H1 (cell line): ENCODE data around the gene CAMTA1. TPM values are rescaled to one million over a fixed set of nuclear protein-coding genes. Genes with fewer than 3 reads are reported as not detected.

Source experiments
- CTCF ChIA-PET: fragments of 300-600 bp; sonication (Branson Sonifier 250); formaldehyde crosslinking; loops from one replicate; lab custom pipeline; 2021; ENCODE audit not compliant: partially characterized antibody; lab: Charles Lee
- POLR2A ChIA-PET: fragments of 300-600 bp; sonication (Branson Sonifier 250); formaldehyde crosslinking; loops from one replicate; lab custom pipeline; 2021; ENCODE audit warnings: inconsistent platforms; ENCODE audit not compliant: partially characterized antibody; lab: Charles Lee
- DNase-seq, 2 experiments: peaks; one replicate each; pipeline versions ENCODE4 v3.0.0 to v3.0.0-alpha.2; 2010 to 2022; ENCODE audit warnings: low spot score in 2 of 2, low read depth in 1 of 2, mixed read lengths in 1 of 2
- FAIRE-seq: peaks from 2 replicates; lab custom pipeline; 2011; peaks lifted over from hg19 to GRCh38; lab: Jason Lieb, UNC
- H2AFZ ChIP-seq: 2 replicates; pipeline ENCODE4 v1.8.1; 2012; ENCODE audit warnings: low read length, inconsistent platforms
- H2AK5ac ChIP-seq: 2 replicates; pipeline ENCODE4 v1.6.1; 2013; ENCODE audit warnings: low read depth, low read length
- H2BK120ac ChIP-seq: replicated peaks from 2 replicates; pipeline ENCODE3; 2013; ENCODE audit warnings: low read depth, low read length, inconsistent platforms
- H2BK12ac ChIP-seq: 2 replicates; pipeline ENCODE4 v1.6.1; 2013; ENCODE audit warnings: low read depth, low read length
- H2BK15ac ChIP-seq: 2 replicates; pipeline ENCODE4 v1.6.1; 2013; ENCODE audit warnings: low read length
- H2BK20ac ChIP-seq: 2 replicates; pipeline ENCODE4 v1.6.1; 2013; ENCODE audit warnings: low read length
- H2BK5ac ChIP-seq: 2 replicates; pipeline ENCODE4 v1.6.1; 2013; ENCODE audit warnings: low read depth, low read length
- H3K14ac ChIP-seq: 2 replicates; pipeline ENCODE4 v1.6.1; 2013; ENCODE audit warnings: inconsistent platforms; ENCODE audit not compliant: insufficient read length
- H3K18ac ChIP-seq: 2 replicates; pipeline ENCODE4 v1.6.1; 2013; ENCODE audit warnings: low read length; ENCODE audit errors: extremely low read depth
- H3K23ac ChIP-seq: 2 replicates; pipeline ENCODE4 v1.6.1; 2013; ENCODE audit warnings: inconsistent platforms; ENCODE audit not compliant: insufficient read length
- H3K23me2 ChIP-seq: 2 replicates; pipeline ENCODE4 v1.6.1; 2013; ENCODE audit warnings: low read depth, low read length
- H3K27ac ChIP-seq: 2 replicates; pipeline ENCODE4 v1.6.1; 2011; ENCODE audit warnings: low read depth, low read length, inconsistent platforms
- H3K27me3 ChIP-seq, 4 experiments: replicated peaks in 1 of 4; 1 replicate in 1 of 4; 2 replicates in 3 of 4; pipeline versions ENCODE4 v1.6.1 to v1.8.1; 2011 to 2013; ENCODE audit warnings: low read length in 3 of 4, mild to moderate bottlenecking in 3 of 4, inconsistent platforms in 2 of 4, mixed read lengths in 2 of 4, moderate library complexity in 1 of 4; ENCODE audit not compliant: control insufficient read depth in 3 of 4, insufficient read depth in 3 of 4; ENCODE audit errors: extremely low read depth in 1 of 4
- H3K36me3 ChIP-seq, 4 experiments: 2 replicates each; pipeline versions ENCODE4 v1.6.1 to v1.8.1; 2011 to 2013; ENCODE audit warnings: mild to moderate bottlenecking in 4 of 4, low read length in 3 of 4, moderate library complexity in 2 of 4, control low read depth in 1 of 4, inconsistent platforms in 1 of 4; ENCODE audit not compliant: insufficient read depth in 4 of 4, control insufficient read depth in 2 of 4
- H3K4ac ChIP-seq: replicated peaks from 2 replicates; pipeline ENCODE3; 2013; ENCODE audit warnings: low read length, low read depth, mixed read lengths, inconsistent platforms; ENCODE audit not compliant: insufficient read length
- H3K4me1 ChIP-seq, 4 experiments: replicated peaks in 1 of 4; 1 replicate in 1 of 4; 2 replicates in 3 of 4; pipeline versions ENCODE4 v1.6.1 to v1.8.1; 2011 to 2013; ENCODE audit warnings: low read length in 3 of 4, inconsistent platforms in 2 of 4, mixed read lengths in 1 of 4; ENCODE audit not compliant: insufficient read depth in 4 of 4, control insufficient read depth in 3 of 4
- H3K4me2 ChIP-seq, 2 experiments: 2 replicates each; pipeline versions ENCODE4 v1.6.1 to v1.8.1; 2011 to 2013; ENCODE audit warnings: low read depth in 2 of 2, low read length in 2 of 2, control low read depth in 1 of 2, inconsistent platforms in 1 of 2, mild to moderate bottlenecking in 1 of 2; ENCODE audit not compliant: insufficient read depth in 1 of 2
- H3K4me3 ChIP-seq, 4 experiments: fragments of 200-600, 300-600 bp in 1 of 4; sonication (generic), shearing (Covaris generic), sonication (Bioruptor Twin) in 1 of 4; 2 replicates each; pipeline versions ENCODE4 v1.5.1 to v1.8.1; 2011 to 2016; ENCODE audit warnings: low read length in 4 of 4, low read depth in 3 of 4, control low read depth in 2 of 4, inconsistent platforms in 2 of 4, mild to moderate bottlenecking in 2 of 4, mixed read lengths in 1 of 4, moderate library complexity in 1 of 4; ENCODE audit not compliant: insufficient read depth in 2 of 4; ENCODE audit errors: extremely low read depth in 1 of 4
- H3K56ac ChIP-seq: replicated peaks from 2 replicates; pipeline ENCODE3; 2013; ENCODE audit warnings: low read depth, mild to moderate bottlenecking, mixed read lengths, low read length, inconsistent platforms; ENCODE audit not compliant: insufficient read length
- H3K79me1 ChIP-seq: 2 replicates; pipeline ENCODE4 v1.6.1; 2013; ENCODE audit warnings: low read depth, low read length, control low read depth
- H3K79me2 ChIP-seq, 2 experiments: 2 replicates each; pipeline versions ENCODE4 v1.6.1 to v1.8.1; 2012 to 2013; ENCODE audit warnings: low read length in 2 of 2, mild to moderate bottlenecking in 2 of 2, inconsistent platforms in 1 of 2; ENCODE audit not compliant: insufficient read depth in 2 of 2, control insufficient read depth in 1 of 2
- H3K9ac ChIP-seq, 4 experiments: replicated peaks in 1 of 4; 1 replicate in 1 of 4; 2 replicates in 3 of 4; pipeline versions ENCODE4 v1.6.1 to v1.8.1; 2011 to 2013; ENCODE audit warnings: low read depth in 3 of 4, low read length in 3 of 4, control low read depth in 2 of 4, mild to moderate bottlenecking in 2 of 4, moderate library complexity in 2 of 4, inconsistent platforms in 1 of 4; ENCODE audit errors: extremely low read depth in 1 of 4
- H3K9me3 ChIP-seq, 2 experiments: 2 replicates each; pipeline versions ENCODE4 v1.6.1 to v1.8.1; 2012 to 2013; ENCODE audit warnings: mild to moderate bottlenecking in 2 of 2, moderate library complexity in 2 of 2, control low read depth in 1 of 2, inconsistent platforms in 1 of 2, low read depth in 1 of 2, low read length in 1 of 2, mixed read lengths in 1 of 2; ENCODE audit not compliant: insufficient read depth in 2 of 2
- H4K20me1 ChIP-seq, 2 experiments: replicated peaks in 1 of 2; 2 replicates each; pipeline versions ENCODE3 to v1.8.1; 2011 to 2013; ENCODE audit warnings: inconsistent platforms in 2 of 2, low read length in 2 of 2, mild to moderate bottlenecking in 1 of 2; ENCODE audit not compliant: insufficient read depth in 2 of 2, control insufficient read depth in 1 of 2
- H4K5ac ChIP-seq: 2 replicates; pipeline ENCODE4 v1.6.1; 2013; ENCODE audit warnings: low read length, low read depth, mixed read lengths, inconsistent platforms; ENCODE audit not compliant: insufficient read length
- H4K8ac ChIP-seq: 2 replicates; pipeline ENCODE4 v1.8.0; 2013; ENCODE audit warnings: mild to moderate bottlenecking, moderate library complexity, low read length, inconsistent platforms; ENCODE audit not compliant: insufficient read depth; ENCODE audit errors: extremely low read depth
- H4K91ac ChIP-seq: replicated peaks from 2 replicates; pipeline ENCODE3; 2013; ENCODE audit warnings: low read length, mixed read lengths, inconsistent platforms; ENCODE audit not compliant: insufficient read length
- JUN ChIP-seq: IDR thresholded peaks from 2 replicates; pipeline ENCODE4 v1.6.1; 2011; ENCODE audit warnings: low read depth, mild to moderate bottlenecking, improper control_type of control experiment, low read length
- SP1 ChIP-seq: IDR thresholded peaks from 2 replicates; pipeline ENCODE4 v1.6.1; 2011; ENCODE audit warnings: low read depth, low read length
- WGBS, 2 experiments: shearing (Covaris generic) in 1 of 2; methylation state at CpG; one replicate each; pipeline versions ENCODE4 v1.1.6 to v1.1.7; 2013 to 2015; ENCODE audit warnings: low lambda C conversion rate in 2 of 2, mixed read lengths in 2 of 2, inconsistent platforms in 1 of 2, low coverage in 1 of 2, missing lambda C conversion rate in 1 of 2; ENCODE audit not compliant: insufficient replicate concordance in 2 of 2, insufficient coverage in 1 of 2, insufficient read length in 1 of 2; ENCODE audit errors: extremely low coverage in 1 of 2, missing lambda C conversion rate in 1 of 2; 5-methylcytosine and 5-hydroxymethylcytosine counted together
- polyA plus RNA-seq, 7 experiments: library from polyadenylated mRNA; depleted of rRNA in 3 of 7; stranded (reverse) in 5 of 7; unstranded in 2 of 7; fragments of >200 nt in 5 of 7; fragments of 200-250 nt in 2 of 7; gene quantifications; 1 replicate in 5 of 7; 2 replicates in 1 of 7; 4 replicates in 1 of 7; pipeline versions ENCODE4 v1.2.1 to v1.2.3, GENCODE V29; 2011 to 2013; ENCODE audit warnings: missing spikeins in 2 of 7, mixed read lengths in 2 of 7
- total RNA-seq: library from RNA; stranded (reverse); fragmentation: NEBNext Ultra II Directional; extraction: Animal tissue kit (Norgen Biotek cat#: 25700); gene quantifications from 2 replicates; pipeline ENCODE4 v1.2.1, GENCODE V29; 2021

The CAMTA1 gene
- total and polyA plus RNA-seq, 2 of the 8 experiments (the other 6 are each of a cell fraction or from before 2014, with no cell fraction given), result 65.0 to 119 TPM

DNA sequence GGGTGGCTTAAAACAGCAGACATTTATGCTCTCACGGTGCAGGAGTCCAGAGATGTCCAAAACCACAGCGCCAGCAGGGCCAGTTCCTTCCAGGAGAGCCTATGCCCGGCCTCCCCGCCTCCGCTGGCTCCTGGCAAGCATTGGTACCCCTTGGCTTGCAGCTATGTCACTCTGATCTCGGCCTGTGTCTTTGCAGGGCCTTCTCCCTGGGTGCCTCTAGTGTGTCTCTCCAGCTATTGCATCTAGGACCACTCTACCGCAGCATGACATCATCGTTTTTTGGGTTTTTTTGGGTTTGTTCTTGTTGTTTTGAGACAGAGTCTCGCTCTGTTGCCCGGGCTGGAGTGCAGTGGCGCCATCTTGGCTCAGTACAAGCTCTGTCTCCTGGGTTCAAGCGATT is 788.2 kb downstream of the CAMTA1 start:
- peaks cover 11% of the 10 kb centered on the region; the same call in 1 of the 2 replicates for H3K23me2 ChIP-seq
- H2BK20ac ChIP-seq, result no peak overlapping the region
- no peak overlapping the region for H3K14ac ChIP-seq
- peaks cover 0 to 8% of the 10 kb centered on the region in 2 experiments for H4K20me1 ChIP-seq
- no peak overlapping the region for H4K91ac ChIP-seq
- H3K27ac ChIP-seq, result no peak overlapping the region
- no peak overlapping the region for H3K4ac ChIP-seq
- H3K23ac ChIP-seq, result no peak overlapping the region
- CTCF ChIA-PET, result interaction anchor here (0.7 to 5.8 kb wide), 9 partner anchors 10 to 105 kb away, joined by 3 to 42 read pairs (median 4); no protein-coding TSS in a partner anchor
- H2BK120ac ChIP-seq, result no peak overlapping the region
- no peaks in the 10 kb centered on the region for H3K79me2 ChIP-seq
- no peak overlapping the region for H3K4me2 ChIP-seq
- H2AK5ac ChIP-seq, result no peak overlapping the region
- POLR2A ChIA-PET, result interaction anchor here (0.7 kb wide), 1 partner anchor 21 kb away, joined by 3 read pairs; no protein-coding TSS in a partner anchor
- H3K18ac ChIP-seq, result no peak overlapping the region
- no peaks in the 10 kb centered on the region for H3K4me1 ChIP-seq
- no peak overlapping the region for H3K56ac ChIP-seq
- DNase-seq, result no peak
- no peak overlapping the region for H3K9ac ChIP-seq
- no peak overlapping the region for H2BK15ac ChIP-seq
- H2BK12ac ChIP-seq, result no peak overlapping the region
- no peak overlapping the region for H3K4me3 ChIP-seq
- FAIRE-seq, result no peak
- no peaks in the 10 kb centered on the region for H3K27me3 ChIP-seq
- no peak overlapping the region for H4K5ac ChIP-seq
- 87% methylated on average over 12 of the region's 12 CpGs; no CpG with 5 or more reads in 1 of the 2 experiments for WGBS, 2 experiments
- no peak overlapping the region for H2AFZ ChIP-seq
- TF ChIP-seq SP1 (no peak), JUN (no peak)
- no peaks in the 10 kb centered on the region for H3K79me1 ChIP-seq
- H2BK5ac ChIP-seq, result no peak overlapping the region
- no peaks in the 10 kb centered on the region for H3K36me3 ChIP-seq
- H4K8ac ChIP-seq, result no peak overlapping the region
- H3K9me3 ChIP-seq, result peaks cover 0 to 12% of the 10 kb centered on the region in 2 experiments; a peak in 1 of 4 replicates
